Body of pancreas (tissue), 4 donors: ENCODE data around the gene HNRNPC.

Source experiments
- CTCF ChIP-seq, 7 experiments: fragments of 450-650 bp in 4 of 7; fragments of 200-600 bp in 3 of 7; sonication (generic) in 3 of 7; IDR thresholded peaks; one replicate each; pipeline ENCODE4 v1.5.1; 2016 to 2019; ENCODE audit warnings: antibody characterized with exemption in 7 of 7
- POLR2A ChIP-seq, 3 donors: fragments of 450-650 bp; IDR thresholded peaks; one replicate each; pipeline ENCODE4 v1.6.1; 2016; ENCODE audit warnings: antibody characterized with exemption in 3 of 3, mild to moderate bottlenecking in 2 of 3

GRCh38 chr14:21255385-21256101 is 13.7 kb downstream of the HNRNPC start:
- TF ChIP-seq CTCF (IDR thresholded peaks at IDR 0.05): no peak
- TF ChIP-seq POLR2A (IDR thresholded peaks at IDR 0.05): no peak
